Lower lobe of right lung (tissue), 2 donors: Measurements from ENCODE around the gene SIPA1. TPM values are rescaled to one million over a fixed set of nuclear protein-coding genes. Genes with fewer than 3 reads are reported as not detected.

Experiments used
- ATAC-seq, 2 donors: fragments of 200-7000 bp; cut with Tn5 transposase; one replicate each; pipeline ENCODE4 v1.9.1; 2020 to 2022; ENCODE audit warnings: mild to moderate bottlenecking in 2 of 2, moderate library complexity in 2 of 2
- DNase-seq: peaks from one replicate; pipeline ENCODE4 v3.0.0-alpha.2; 2020
- H3K27ac ChIP-seq: fragments of 200-600 bp; one replicate; pipeline ENCODE4 v1.8.0; 2022
- H3K27me3 ChIP-seq: fragments of 200-600 bp; one replicate; pipeline ENCODE4 v1.8.0; 2022; ENCODE audit warnings: low read depth
- H3K36me3 ChIP-seq: fragments of 200-600 bp; one replicate; pipeline ENCODE4 v1.8.0; 2022; ENCODE audit warnings: mild to moderate bottlenecking
- H3K4me1 ChIP-seq: fragments of 200-600 bp; one replicate; pipeline ENCODE4 v1.8.0; 2022
- H3K4me3 ChIP-seq: fragments of 200-600 bp; one replicate; pipeline ENCODE4 v1.8.0; 2022; ENCODE audit warnings: mild to moderate bottlenecking
- H3K9me3 ChIP-seq: fragments of 200-600 bp; one replicate; pipeline ENCODE4 v1.8.0; 2022
- intact Hi-C: fragments of 100-400 bp; cut with DNase I; formaldehyde crosslinking; loops from one replicate; pipeline ENCODE4 v1.11.0; 2022
- total RNA-seq: library from RNA; stranded (reverse); fragmentation: NEBNext Ultra II Directional; extraction: Animal tissue kit (Norgen Biotek cat#: 25700); gene quantifications from one replicate; pipeline ENCODE4 v1.2.1, GENCODE V29; 2021
- TF ChIP-seq, protein P1 (sequence below): fragments of 200-600 bp; IDR thresholded peaks from one replicate; pipeline ENCODE4 v1.8.0; 2022; ENCODE audit warnings: antibody characterized with exemption, mild to moderate bottlenecking
- donor health status: DM: no; HTN: yes; CAD: no; lungs with severe emphysema.

The SIPA1 gene
- total RNA-seq, 1 donor from 2014 or later = 102 TPM

DNA sequence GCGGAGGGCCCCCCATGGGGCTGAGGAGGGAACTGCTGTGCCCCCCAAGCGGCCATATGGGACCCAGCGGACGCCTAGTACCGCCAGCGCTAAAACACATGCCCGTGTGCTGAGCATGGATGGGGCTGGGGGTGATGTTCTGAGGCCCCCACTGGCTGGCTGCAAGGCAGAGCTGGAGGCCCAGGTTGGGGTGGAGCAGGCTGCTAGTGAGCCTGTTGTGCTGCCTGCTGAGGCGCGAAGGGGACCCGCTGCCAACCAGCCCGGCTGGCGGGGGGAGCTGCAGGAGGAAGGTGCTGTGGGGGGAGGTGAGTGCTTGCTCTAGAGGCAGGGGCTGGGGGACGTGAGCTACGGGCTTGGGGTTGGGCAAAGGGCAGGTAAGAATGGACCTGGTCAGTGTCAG is 19.1 kb upstream of the SIPA1 start:
- TF ChIP-seq, protein P1, sequence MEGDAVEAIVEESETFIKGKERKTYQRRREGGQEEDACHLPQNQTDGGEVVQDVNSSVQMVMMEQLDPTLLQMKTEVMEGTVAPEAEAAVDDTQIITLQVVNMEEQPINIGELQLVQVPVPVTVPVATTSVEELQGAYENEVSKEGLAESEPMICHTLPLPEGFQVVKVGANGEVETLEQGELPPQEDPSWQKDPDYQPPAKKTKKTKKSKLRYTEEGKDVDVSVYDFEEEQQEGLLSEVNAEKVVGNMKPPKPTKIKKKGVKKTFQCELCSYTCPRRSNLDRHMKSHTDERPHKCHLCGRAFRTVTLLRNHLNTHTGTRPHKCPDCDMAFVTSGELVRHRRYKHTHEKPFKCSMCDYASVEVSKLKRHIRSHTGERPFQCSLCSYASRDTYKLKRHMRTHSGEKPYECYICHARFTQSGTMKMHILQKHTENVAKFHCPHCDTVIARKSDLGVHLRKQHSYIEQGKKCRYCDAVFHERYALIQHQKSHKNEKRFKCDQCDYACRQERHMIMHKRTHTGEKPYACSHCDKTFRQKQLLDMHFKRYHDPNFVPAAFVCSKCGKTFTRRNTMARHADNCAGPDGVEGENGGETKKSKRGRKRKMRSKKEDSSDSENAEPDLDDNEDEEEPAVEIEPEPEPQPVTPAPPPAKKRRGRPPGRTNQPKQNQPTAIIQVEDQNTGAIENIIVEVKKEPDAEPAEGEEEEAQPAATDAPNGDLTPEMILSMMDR = no peak
- intact Hi-C loops = no loop called here
- DNase-seq (no peak), ATAC-seq (no peak)
- H3K27me3 ChIP-seq = no peaks in the 10 kb centered on the region
- peaks cover 21% of the 10 kb centered on the region for H3K4me1 ChIP-seq
- H3K4me3 ChIP-seq = no peak overlapping the region
- no peaks in the 10 kb centered on the region for H3K9me3 ChIP-seq
- peaks cover 62% of the 10 kb centered on the region for H3K36me3 ChIP-seq
- H3K27ac ChIP-seq = no peak overlapping the region

DNA sequence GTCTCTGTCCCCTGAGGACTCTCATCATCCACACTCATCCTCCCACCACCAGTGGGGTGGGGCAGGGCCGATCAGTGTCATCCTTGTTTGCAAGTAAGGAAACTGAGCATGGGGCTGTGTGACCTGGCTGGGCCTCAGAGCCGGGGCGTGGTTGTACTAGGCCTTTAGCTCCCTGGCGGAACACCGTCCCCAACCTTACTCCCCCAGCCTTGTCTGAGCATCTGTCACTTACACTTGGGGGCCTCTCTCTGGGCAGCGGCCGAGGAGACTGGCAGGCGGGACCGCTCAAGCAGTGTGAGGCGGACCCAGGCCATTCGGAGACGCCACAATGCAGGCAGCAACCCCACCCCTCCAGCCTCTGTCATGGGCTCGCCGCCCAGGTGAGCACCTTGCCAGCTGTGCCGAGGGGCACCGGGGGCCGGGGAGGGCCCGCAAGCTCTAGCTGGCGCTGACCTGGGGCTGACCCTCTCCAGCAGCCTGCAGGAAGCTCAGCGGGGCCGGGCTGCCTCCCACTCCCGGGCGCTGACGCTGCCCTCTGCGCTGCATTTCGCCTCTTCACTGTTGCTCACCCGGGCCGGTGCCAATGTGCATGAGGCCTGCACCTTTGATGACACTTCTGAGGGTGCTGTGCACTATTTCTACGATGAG is 18.5 kb upstream of the SIPA1 start:
- H3K4me1 ChIP-seq = peaks cover 21% of the 10 kb centered on the region
- TF ChIP-seq, protein P1 = no peak
- ATAC-seq = no peak
- intact Hi-C loops = no loop called here
- H3K36me3 ChIP-seq = peaks cover 68% of the 10 kb centered on the region
- H3K9me3 ChIP-seq = no peaks in the 10 kb centered on the region
- no peak overlapping the region for H3K27ac ChIP-seq
- no peak for DNase-seq
- no peak overlapping the region for H3K4me3 ChIP-seq
- H3K27me3 ChIP-seq = no peaks in the 10 kb centered on the region

DNA sequence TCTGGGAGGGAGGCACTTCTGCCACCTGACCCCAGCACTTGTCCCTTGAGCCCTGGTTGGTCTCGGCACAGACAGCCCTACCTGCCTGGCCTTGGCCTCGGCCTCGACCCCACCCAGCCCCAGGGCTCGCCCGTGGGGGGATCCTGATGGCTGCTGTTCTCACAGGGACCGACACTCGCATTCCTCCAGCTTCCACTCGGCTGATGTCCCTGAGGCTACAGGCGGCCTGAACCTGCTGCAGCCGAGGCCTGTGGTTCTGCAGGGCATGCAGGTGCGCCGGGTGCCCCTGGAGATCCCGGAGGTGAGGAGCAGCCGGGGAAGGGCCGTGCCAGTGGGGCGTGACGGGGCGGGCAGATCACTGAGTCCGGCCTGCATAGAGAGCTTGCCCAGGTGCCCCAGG is 17.2 kb upstream of the SIPA1 start:
- no peak for DNase-seq
- ATAC-seq = no peak
- Histone ChIP-seq H3K4me3 (no peak overlapping the region), H3K4me1 (peaks cover 22% of the 10 kb centered on the region), H3K36me3 (peaks cover 81% of the 10 kb centered on the region), H3K27ac (peak overlapping the region; percentile 18), H3K9me3 (no peaks in the 10 kb centered on the region), H3K27me3 (no peaks in the 10 kb centered on the region)
- TF ChIP-seq, protein P1 = no peak
- intact Hi-C loops = no loop called here

DNA sequence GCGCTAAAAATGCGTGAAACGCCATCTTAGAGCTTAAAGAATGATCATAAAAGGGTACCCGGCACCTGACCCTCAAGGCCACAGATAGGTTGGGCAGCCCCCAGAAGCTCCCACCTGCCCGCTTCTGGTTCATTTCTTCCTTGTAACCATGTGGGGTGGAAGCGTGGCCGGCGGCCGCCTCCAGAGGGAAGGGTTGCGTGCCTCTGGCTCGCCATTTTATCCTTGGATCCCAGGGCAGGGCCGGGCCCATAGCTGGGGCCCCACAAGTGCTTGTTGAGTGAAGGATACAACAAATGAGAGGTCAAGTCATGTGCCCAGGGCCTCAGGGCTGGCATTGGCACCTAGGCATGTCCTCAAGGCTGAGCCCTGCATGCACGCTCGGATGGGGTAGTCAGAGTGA is 16.4 kb upstream of the SIPA1 start:
- TF ChIP-seq, protein P1 = no peak
- peak in 1 of 2 donors; percentile 45 for ATAC-seq
- peaks cover 26% of the 10 kb centered on the region for H3K4me1 ChIP-seq
- peak overlapping the region; percentile 18 for H3K27ac ChIP-seq
- H3K36me3 ChIP-seq = peaks cover 89% of the 10 kb centered on the region
- no peaks in the 10 kb centered on the region for H3K9me3 ChIP-seq
- no peak for DNase-seq
- intact Hi-C loops = no loop called here
- H3K27me3 ChIP-seq = no peaks in the 10 kb centered on the region
- no peak overlapping the region for H3K4me3 ChIP-seq

DNA sequence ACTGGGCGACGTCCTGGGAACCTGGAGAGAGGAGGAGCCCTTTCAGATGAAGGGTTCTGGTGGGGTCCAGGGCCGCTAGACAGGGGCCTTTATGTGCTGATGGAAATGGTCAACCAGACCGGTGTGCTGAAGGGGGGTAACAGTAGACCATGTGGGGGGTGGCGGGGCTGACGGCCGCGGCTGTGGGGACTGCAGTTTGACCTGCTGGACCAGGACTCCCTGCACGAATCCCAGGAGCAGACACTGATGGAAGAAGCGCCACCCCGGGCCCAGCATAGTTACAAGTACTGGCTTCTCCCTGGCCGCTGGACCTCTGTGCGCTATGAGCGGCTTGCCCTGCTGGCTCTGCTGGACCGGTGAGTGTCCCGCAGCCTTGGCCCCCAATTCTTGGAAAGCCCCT is 15.9 kb upstream of the SIPA1 start:
- Histone ChIP-seq H3K36me3 (peaks cover 94% of the 10 kb centered on the region), H3K27ac (no peak overlapping the region), H3K27me3 (no peaks in the 10 kb centered on the region), H3K9me3 (no peaks in the 10 kb centered on the region), H3K4me3 (no peak overlapping the region), H3K4me1 (peaks cover 22% of the 10 kb centered on the region)
- no peak for ATAC-seq
- DNase-seq = no peak
- intact Hi-C loops = no loop called here
- TF ChIP-seq, protein P1 = no peak
